A673 (cell line): ENCODE results near the gene CAMK1D. TPM values are rescaled to one million over a fixed set of nuclear protein-coding genes. Genes with fewer than 3 reads are reported as not detected.

Source experiments
- BruUV-seq: library from RNA; stranded (reverse); fragments of 400-500 nt; replicated peaks from 2 replicates; lab custom pipeline; 2021; lab: Mats Ljungman, UMichigan
- CTCF ChIA-PET: fragments of 300-600 bp; sonication (Branson Sonifier 250); formaldehyde crosslinking; loops from one replicate; lab custom pipeline; 2022; ENCODE audit warnings: antibody characterized with exemption; lab: Charles Lee
- POLR2A ChIA-PET: fragments of 300-600 bp; sonication (Branson Sonifier 250); formaldehyde crosslinking; loops from one replicate; lab custom pipeline; 2022; ENCODE audit warnings: antibody characterized with exemption; ENCODE audit not compliant: low non-redundant PET; lab: Charles Lee
- DNase-seq: peaks from one replicate; pipeline ENCODE4 v3.0.0-alpha.2; 2015; ENCODE audit warnings: low spot score
- H3K27ac ChIP-seq: fragments of 200-600 bp; sonication (generic); 2 replicates; pipeline ENCODE4 v1.5.1; 2016; ENCODE audit warnings: mixed run types, low read depth, mild to moderate bottlenecking, mixed read lengths, antibody characterized with exemption, low read length; ENCODE audit not compliant: poor library complexity, severe bottlenecking
- H3K27me3 ChIP-seq: fragments of 200-600 bp; sonication (generic); replicated peaks from 2 replicates; pipeline ENCODE4 v1.6.1; 2017; ENCODE audit warnings: mixed run types, low read depth, mild to moderate bottlenecking, mixed read lengths, antibody characterized with exemption, low read length; ENCODE audit not compliant: insufficient read depth, poor library complexity
- H3K36me3 ChIP-seq: fragments of 200-600 bp; sonication (generic); 2 replicates; pipeline ENCODE4 v1.6.1; 2016; ENCODE audit warnings: mixed run types, mild to moderate bottlenecking, mixed read lengths, antibody characterized with exemption, low read length; ENCODE audit not compliant: insufficient read depth, poor library complexity, severe bottlenecking
- H3K4me1 ChIP-seq: fragments of 200-600 bp; sonication (generic); 2 replicates; pipeline ENCODE4 v1.6.1; 2017; ENCODE audit warnings: mixed run types, mild to moderate bottlenecking, mixed read lengths, antibody characterized with exemption, low read length; ENCODE audit not compliant: insufficient read depth, poor library complexity, severe bottlenecking
- H3K4me3 ChIP-seq: fragments of 200-600 bp; sonication (generic); 2 replicates; pipeline ENCODE4 v1.5.1; 2016; ENCODE audit warnings: low read depth, mixed run types, mild to moderate bottlenecking, mixed read lengths, low read length; ENCODE audit not compliant: poor library complexity, severe bottlenecking
- H3K9me3 ChIP-seq: fragments of 200-600 bp; sonication (generic); 2 replicates; pipeline ENCODE4 v1.6.1; 2016; ENCODE audit warnings: mixed run types, low read depth, mild to moderate bottlenecking, mixed read lengths, antibody characterized with exemption, low read length; ENCODE audit not compliant: poor library complexity, severe bottlenecking
- CTCF ChIP-seq: fragments of 300-800, 200-600 bp; sonication (generic); conservative IDR thresholded peaks from 2 replicates; pipeline ENCODE4 v1.5.1; 2017; ENCODE audit warnings: low read depth, mild to moderate bottlenecking, antibody characterized with exemption, low read length, moderate library complexity, mixed read lengths
- EZH2 ChIP-seq: fragments of 200-600 bp; sonication (generic); IDR thresholded peaks from 2 replicates; pipeline ENCODE4 v1.6.1; 2017; ENCODE audit warnings: borderline replicate concordance, low read depth, mild to moderate bottlenecking, mixed read lengths, antibody characterized with exemption, low read length; ENCODE audit not compliant: poor library complexity, severe bottlenecking
- intact Hi-C: fragments of 100-400 bp; cut with micrococcal nuclease; formaldehyde crosslinking; loops from one replicate; pipeline ENCODE4 v1.10.0; 2022; ENCODE audit not compliant: unreplicated experiment
- total RNA-seq: library from RNA; stranded (reverse); gene quantifications from 2 replicates; pipeline ENCODE4 v1.2.3, GENCODE V29; 2021

The CAMK1D gene
- total RNA-seq, 1 experiment from 2014 or later = 23.7 TPM

GRCh38 chr10:12787297-12787696 lies 437.9 kb downstream of the CAMK1D start:
- ChIA-PET POLR2A (no interaction called here), CTCF (no interaction called here)
- no peak for DNase-seq
- intact Hi-C loops = no loop called here
- Histone ChIP-seq H3K27ac (no peak overlapping the region), H3K4me3 (no peak overlapping the region), H3K27me3 (no peaks in the 10 kb centered on the region), H3K4me1 (peaks cover 23% of the 10 kb centered on the region), H3K9me3 (no peaks in the 10 kb centered on the region), H3K36me3 (no peaks in the 10 kb centered on the region)
- BruUV-seq = no TSS peak
- TF ChIP-seq EZH2 (no peak), CTCF (no peak)

- TF ChIP-seq CTCF (no peak), EZH2 (no peak)
- intact Hi-C loops = no loop called here
- H3K9me3 ChIP-seq = no peaks in the 10 kb centered on the region
- ChIA-PET POLR2A (interaction anchor here (0.6 kb wide), 1 partner anchor 540 kb away, joined by 8 read pairs; no protein-coding TSS in a partner anchor), CTCF (no interaction called here)
- no peak for DNase-seq
- no peak overlapping the region for H3K27ac ChIP-seq
- BruUV-seq = no TSS peak
- peaks cover 14% of the 10 kb centered on the region for H3K4me1 ChIP-seq
- no peaks in the 10 kb centered on the region for H3K36me3 ChIP-seq
- no peaks in the 10 kb centered on the region for H3K27me3 ChIP-seq
- H3K4me3 ChIP-seq = no peak overlapping the region
Measured at GRCh38 chr10:12788277-12788676, 438.9 kb downstream of the CAMK1D start.

- Histone ChIP-seq H3K27me3 (no peaks in the 10 kb centered on the region), H3K9me3 (no peaks in the 10 kb centered on the region), H3K36me3 (no peaks in the 10 kb centered on the region), H3K27ac (no peak overlapping the region), H3K4me3 (no peak overlapping the region), H3K4me1 (no peaks in the 10 kb centered on the region)
- CTCF ChIA-PET = no interaction called here
- no peak for TF ChIP-seq EZH2
- TF ChIP-seq CTCF = no peak
- intact Hi-C loops = no loop called here
- no peak for DNase-seq
- no TSS peak for BruUV-seq
- POLR2A ChIA-PET = no interaction called here
Measured at GRCh38 chr10:12790270-12790669, 440.9 kb downstream of the CAMK1D start.
